ENCODE data around the gene AMELY.
"Not testable (repeated sequence)": the region's sequence is repeated elsewhere in the genome, so short reads cannot be mapped to it uniquely, and the experiment has no call there.

AMELY gene

DNA sequence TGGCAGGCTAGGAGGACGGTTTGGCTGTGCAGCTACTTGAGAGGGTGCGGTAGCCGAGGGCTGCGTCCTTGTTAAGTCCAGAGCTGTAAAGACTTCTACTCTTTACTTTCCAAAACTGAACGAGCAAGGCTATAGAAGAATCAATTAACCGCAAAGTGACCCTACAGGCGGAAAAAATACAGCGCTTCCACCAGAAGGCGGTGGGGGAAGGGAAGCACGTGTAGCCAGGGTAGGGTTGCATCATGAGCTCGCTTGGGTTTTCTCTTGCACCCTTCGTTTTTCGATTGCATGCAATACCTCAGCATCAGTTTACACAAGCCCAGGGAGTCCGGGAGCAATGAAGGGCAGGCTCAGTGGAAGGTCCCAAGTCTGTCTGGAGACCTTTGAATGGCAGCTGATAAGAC lies 2.4 kb downstream of the AMELY start:
- no peak for TF ChIP-seq CTCF (IDR thresholded peaks at IDR 0.05; ENCODE audit: insufficient read depth, low read length, missing control alignments)
- no peak overlapping the region for H3K4me3 ChIP-seq (ENCODE audit: low read depth, low read length)
- ChIA-PET POLR2A (no interaction called here), CTCF (no interaction called here)
- DNase-seq (ENCODE audit: low read depth, low spot score) = no peak

- DNase-seq (ENCODE audit: low read depth, low spot score); POLR2A ChIA-PET; CTCF ChIA-PET; H3K4me3 ChIP-seq (ENCODE audit: low read depth, low read length): not testable (repeated sequence)
These were observed 3.5 kb downstream of the AMELY start for GRCh38 chrY:6908021-6908420.

- DNase-seq (ENCODE audit: low read depth, low spot score) = no peak
- ChIA-PET POLR2A (no interaction called here), CTCF (no interaction called here)
- H3K4me3 ChIP-seq (ENCODE audit: low read depth, low read length) = no peak overlapping the region
- no peak for TF ChIP-seq CTCF (IDR thresholded peaks at IDR 0.05; ENCODE audit: insufficient read depth, low read length, missing control alignments)
These were observed 4.0 kb downstream of the AMELY start for GRCh38 chrY:6907591-6907990.

- CTCF ChIA-PET, POLR2A ChIA-PET: not testable (repeated sequence)
These were observed 9.4 kb downstream of the AMELY start for GRCh38 chrY:6902116-6902515.

DNA sequence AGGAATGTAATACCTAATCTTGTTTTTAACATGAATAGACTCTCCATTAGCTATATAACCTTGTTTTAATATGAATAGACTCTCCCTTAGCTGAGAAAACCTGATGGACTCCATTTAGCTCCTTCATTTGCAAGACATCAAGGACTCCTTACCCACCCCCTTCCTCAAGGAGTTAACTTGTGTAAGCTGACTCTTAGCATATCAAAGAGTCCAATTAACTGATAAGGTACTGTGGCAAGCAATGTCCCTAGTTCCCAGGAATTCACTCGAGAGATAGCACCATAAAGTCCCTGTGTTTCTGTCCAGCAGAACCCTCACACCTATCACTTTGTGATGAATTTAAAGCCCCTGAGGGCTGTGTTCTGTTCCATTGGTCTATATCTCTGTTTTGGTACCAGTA lies 16.3 kb downstream of the AMELY start:
- ChIA-PET POLR2A (no interaction called here), CTCF (no interaction called here)
- no peak for TF ChIP-seq CTCF (IDR thresholded peaks at IDR 0.05; ENCODE audit: insufficient read depth, low read length, missing control alignments)
- no peak overlapping the region for H3K4me3 ChIP-seq (ENCODE audit: low read depth, low read length)
- no peak for DNase-seq (ENCODE audit: low read depth, low spot score)

More at GRCh38 chrY:6902116-6902515, 9.4 kb downstream of the AMELY start:
- not testable (repeated sequence) for H3K4me3 ChIP-seq (ENCODE audit: low read depth, low read length); DNase-seq (ENCODE audit: low read depth, low spot score)

DNA sequence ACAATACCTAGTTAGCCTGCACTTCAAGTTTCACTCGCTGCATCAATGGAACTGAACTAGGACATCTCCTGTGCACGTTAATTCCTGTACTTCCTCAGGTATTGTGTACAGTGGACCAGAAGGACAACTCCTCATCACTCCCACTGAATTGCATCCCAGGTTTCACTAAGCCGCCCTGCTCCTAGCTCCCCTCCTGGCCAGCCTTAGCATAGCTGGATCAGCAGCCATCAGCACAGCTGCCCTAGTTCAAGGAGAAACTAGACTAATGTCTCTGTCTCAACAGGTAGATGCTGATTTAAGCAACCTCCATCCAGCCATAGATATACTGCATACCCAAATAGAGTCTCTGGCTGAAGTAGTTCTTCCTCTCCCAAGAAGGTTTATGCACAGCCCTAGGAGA lies 17.1 kb downstream of the AMELY start:
- ChIA-PET POLR2A (no interaction called here), CTCF (no interaction called here)
- H3K4me3 ChIP-seq (ENCODE audit: low read depth, low read length) = no peak overlapping the region
- TF ChIP-seq CTCF (IDR thresholded peaks at IDR 0.05; ENCODE audit: insufficient read depth, low read length, missing control alignments) = no peak
- no peak for DNase-seq (ENCODE audit: low read depth, low spot score)

DNA sequence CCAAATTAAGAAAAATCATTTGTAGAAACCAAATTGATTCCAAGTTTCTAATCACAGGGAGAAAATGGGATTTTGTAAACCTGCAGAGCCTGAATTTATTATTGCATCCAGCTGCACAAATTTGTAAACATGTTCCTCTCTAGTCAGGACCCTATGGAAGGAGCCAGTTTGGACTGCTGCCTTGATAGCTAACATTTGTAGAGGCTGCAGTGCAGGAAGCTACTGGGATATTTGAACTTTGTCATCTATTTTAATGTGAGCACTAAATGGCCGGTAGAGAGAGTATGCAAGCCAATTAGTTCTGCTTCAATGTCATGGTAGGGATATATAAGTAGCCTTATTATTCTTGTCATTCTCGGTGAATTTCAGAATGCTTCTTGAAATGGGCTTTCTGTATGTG lies 62.2 kb downstream of the AMELY start:
- ChIA-PET CTCF (no interaction called here), POLR2A (no interaction called here)
- no peak for DNase-seq (ENCODE audit: low read depth, low spot score)
- no peak for TF ChIP-seq CTCF (IDR thresholded peaks at IDR 0.05; ENCODE audit: insufficient read depth, low read length, missing control alignments)
- H3K4me3 ChIP-seq (ENCODE audit: low read depth, low read length) = no peak overlapping the region

DNA sequence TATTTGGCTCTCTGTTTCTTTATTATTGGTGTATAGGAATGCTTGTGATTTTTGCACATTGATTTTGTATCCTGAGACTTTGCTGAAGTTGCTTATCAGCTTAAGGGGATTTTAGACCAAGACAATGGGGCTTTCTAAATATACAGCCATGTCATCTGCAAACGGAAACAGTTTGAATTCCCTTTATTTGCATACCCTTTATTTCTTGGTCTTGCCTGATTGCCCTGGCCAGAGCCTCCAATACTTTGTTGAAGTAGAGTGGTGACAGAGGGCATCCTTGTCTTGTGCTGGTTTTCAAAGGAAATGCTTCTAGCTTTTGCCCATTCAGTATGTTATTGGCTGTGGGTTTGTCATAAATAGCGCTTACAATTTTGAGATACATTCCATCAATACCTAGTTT lies 68.9 kb downstream of the AMELY start:
- POLR2A ChIA-PET; DNase-seq (ENCODE audit: low read depth, low spot score): not testable (repeated sequence)

More for the DNA sequence above, 68.9 kb downstream of the AMELY start:
- CTCF ChIA-PET; H3K4me3 ChIP-seq (ENCODE audit: low read depth, low read length): not testable (repeated sequence)

Measured in AG04449 (cell line).